Glutamatergic neuron (in vitro differentiated cells): ENCODE measurements around the gene ZBTB21. TPM values are rescaled to one million over a fixed set of nuclear protein-coding genes. Genes with fewer than 3 reads are reported as not detected.

Experiments used
- DNase-seq: peaks from one replicate; pipeline ENCODE4 v3.0.0; 2022
- H3K27ac Mint-ChIP-seq: one replicate; pipeline ENCODE4 v1.8.0; 2020; ENCODE audit warnings: mild to moderate bottlenecking, mixed read lengths, inconsistent platforms; ENCODE audit not compliant: unreplicated experiment
- H3K27me3 Mint-ChIP-seq: one replicate; pipeline ENCODE4 v1.8.0; 2020; ENCODE audit warnings: mild to moderate bottlenecking, moderate library complexity, mixed read lengths, inconsistent platforms; ENCODE audit not compliant: unreplicated experiment
- H3K36me3 Mint-ChIP-seq: one replicate; pipeline ENCODE4 v1.8.0; 2020; ENCODE audit warnings: mild to moderate bottlenecking, mixed read lengths, inconsistent platforms; ENCODE audit not compliant: unreplicated experiment
- H3K4me1 Mint-ChIP-seq: one replicate; pipeline ENCODE4 v1.8.0; 2020; ENCODE audit warnings: mild to moderate bottlenecking, low read depth, mixed read lengths, inconsistent platforms; ENCODE audit not compliant: unreplicated experiment
- H3K4me3 Mint-ChIP-seq: one replicate; pipeline ENCODE4 v1.8.0; 2020; ENCODE audit warnings: mild to moderate bottlenecking, mixed read lengths, inconsistent platforms; ENCODE audit not compliant: unreplicated experiment
- H3K9me3 Mint-ChIP-seq: one replicate; pipeline ENCODE4 v1.8.0; 2020; ENCODE audit warnings: mild to moderate bottlenecking, moderate library complexity, mixed read lengths, inconsistent platforms; ENCODE audit not compliant: unreplicated experiment
- total RNA-seq: library from RNA; stranded (reverse); fragmentation: NEBNext Ultra II Directional; extraction: Animal tissue kit (Norgen Biotek cat#: 25700); gene quantifications from one replicate; pipeline ENCODE4 v1.2.1, GENCODE V29; 2021; ENCODE audit not compliant: unreplicated experiment
- TF ChIP-seq, protein P1 (sequence below): fragments of 200-600 bp; sonication (generic); IDR thresholded peaks from one replicate; pipeline ENCODE4 v1.5.0; 2021; ENCODE audit not compliant: partially characterized antibody, unreplicated experiment

ZBTB21 gene
- total RNA-seq, 1 donor from 2014 or later, result 21.2 TPM

DNA sequence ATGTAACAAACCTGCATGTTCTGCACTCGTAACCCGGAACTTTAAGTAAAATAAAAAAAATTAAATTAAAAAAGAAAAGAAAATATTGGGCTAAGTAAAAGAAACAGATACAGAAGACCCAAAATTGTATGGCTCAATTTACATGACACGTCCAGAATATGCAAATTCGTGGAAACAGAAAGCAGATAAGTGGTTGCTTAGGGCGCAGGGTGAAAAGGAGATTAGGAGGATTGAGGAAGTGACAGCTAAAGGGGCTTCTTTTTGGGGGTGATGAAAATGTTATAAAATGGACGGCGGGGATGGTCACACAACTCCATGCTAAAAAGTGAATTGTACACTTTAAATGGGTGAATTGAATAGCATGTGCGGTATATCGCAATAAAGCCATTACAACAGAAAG lies 27.4 kb upstream of the ZBTB21 start:
- TF ChIP-seq, protein P1, sequence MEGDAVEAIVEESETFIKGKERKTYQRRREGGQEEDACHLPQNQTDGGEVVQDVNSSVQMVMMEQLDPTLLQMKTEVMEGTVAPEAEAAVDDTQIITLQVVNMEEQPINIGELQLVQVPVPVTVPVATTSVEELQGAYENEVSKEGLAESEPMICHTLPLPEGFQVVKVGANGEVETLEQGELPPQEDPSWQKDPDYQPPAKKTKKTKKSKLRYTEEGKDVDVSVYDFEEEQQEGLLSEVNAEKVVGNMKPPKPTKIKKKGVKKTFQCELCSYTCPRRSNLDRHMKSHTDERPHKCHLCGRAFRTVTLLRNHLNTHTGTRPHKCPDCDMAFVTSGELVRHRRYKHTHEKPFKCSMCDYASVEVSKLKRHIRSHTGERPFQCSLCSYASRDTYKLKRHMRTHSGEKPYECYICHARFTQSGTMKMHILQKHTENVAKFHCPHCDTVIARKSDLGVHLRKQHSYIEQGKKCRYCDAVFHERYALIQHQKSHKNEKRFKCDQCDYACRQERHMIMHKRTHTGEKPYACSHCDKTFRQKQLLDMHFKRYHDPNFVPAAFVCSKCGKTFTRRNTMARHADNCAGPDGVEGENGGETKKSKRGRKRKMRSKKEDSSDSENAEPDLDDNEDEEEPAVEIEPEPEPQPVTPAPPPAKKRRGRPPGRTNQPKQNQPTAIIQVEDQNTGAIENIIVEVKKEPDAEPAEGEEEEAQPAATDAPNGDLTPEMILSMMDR, result no peak
- Mint-ChIP-seq H3K4me1 (peaks cover 4% of the 10 kb centered on the region), H3K27me3 (peaks cover 9% of the 10 kb centered on the region), H3K9me3 (peaks cover 4% of the 10 kb centered on the region), H3K4me3 (no peak overlapping the region), H3K36me3 (no peaks in the 10 kb centered on the region), H3K27ac (no peak overlapping the region)
- no peak for DNase-seq

DNA sequence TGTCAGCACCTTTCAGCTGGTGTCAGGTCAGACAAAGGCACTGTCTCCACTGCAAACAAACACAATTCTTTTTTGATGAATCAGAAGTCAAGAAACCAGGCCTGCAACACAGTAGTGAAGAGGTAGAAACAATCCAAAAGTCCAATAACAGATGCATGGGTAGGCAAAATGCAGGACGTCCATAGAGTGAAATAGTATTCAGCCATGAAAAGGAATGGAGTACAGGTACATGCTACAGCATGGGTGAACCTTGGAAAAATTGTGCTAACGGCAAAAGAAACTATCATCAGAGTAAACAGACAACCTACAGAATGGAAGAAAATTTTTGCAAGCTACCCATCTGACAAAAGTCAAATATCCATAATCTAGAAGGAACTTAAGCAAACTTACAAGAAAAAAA lies 26.2 kb upstream of the ZBTB21 start:
- peaks cover 4% of the 10 kb centered on the region for H3K4me1 Mint-ChIP-seq
- TF ChIP-seq, protein P1, result no peak
- H3K4me3 Mint-ChIP-seq, result no peak overlapping the region
- no peak overlapping the region for H3K27ac Mint-ChIP-seq
- H3K36me3 Mint-ChIP-seq, result no peaks in the 10 kb centered on the region
- DNase-seq, result no peak
- peaks cover 9% of the 10 kb centered on the region for H3K27me3 Mint-ChIP-seq
- peaks cover 4% of the 10 kb centered on the region for H3K9me3 Mint-ChIP-seq

DNA sequence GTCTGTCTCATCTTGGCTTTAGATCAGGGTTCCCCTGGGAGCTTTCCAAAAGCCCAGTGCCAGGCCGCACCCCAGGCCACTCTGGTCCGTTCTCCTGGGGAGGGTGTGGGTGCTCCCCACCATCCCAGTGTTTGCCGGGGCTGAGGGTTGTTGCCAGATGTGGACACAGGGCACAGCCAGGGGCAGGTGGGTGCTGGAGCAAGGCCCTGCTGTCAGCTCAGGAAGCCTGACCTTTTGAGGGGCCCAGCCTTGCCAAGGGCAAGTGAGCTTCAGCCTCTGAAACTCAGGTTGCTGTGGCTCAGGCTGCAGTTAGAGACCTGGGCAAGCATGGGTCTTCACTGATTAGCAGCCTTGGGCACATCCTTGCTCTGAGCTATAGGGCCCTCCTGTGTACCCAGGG lies 22.8 kb upstream of the ZBTB21 start:
- TF ChIP-seq, protein P1, result no peak
- no peak overlapping the region for H3K27ac Mint-ChIP-seq
- H3K4me1 Mint-ChIP-seq, result peaks cover 2% of the 10 kb centered on the region
- no peak for DNase-seq
- H3K27me3 Mint-ChIP-seq, result peaks cover 4% of the 10 kb centered on the region
- H3K4me3 Mint-ChIP-seq, result no peak overlapping the region
- no peaks in the 10 kb centered on the region for H3K9me3 Mint-ChIP-seq
- no peaks in the 10 kb centered on the region for H3K36me3 Mint-ChIP-seq

DNA sequence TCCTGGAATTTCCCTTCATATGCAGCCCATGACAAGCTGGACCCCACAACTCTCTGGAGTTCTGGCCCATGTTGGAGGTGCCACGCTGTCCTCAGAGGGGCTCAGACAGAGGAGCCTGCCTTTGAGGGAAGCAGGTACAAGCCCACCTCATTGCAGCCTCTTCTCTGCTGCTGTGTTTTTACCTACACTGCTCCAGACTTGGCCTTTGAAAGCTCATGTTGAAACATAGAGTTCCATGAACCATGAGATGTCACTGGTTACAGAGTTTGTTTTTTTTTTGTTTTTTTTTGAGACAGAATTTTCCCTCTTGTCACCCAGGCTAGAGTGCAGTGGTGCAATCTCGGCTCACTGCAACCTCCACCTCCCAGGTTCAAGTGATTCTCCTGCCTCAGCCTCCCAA lies 22.1 kb upstream of the ZBTB21 start:
- no peak overlapping the region for H3K4me3 Mint-ChIP-seq
- no peak for DNase-seq
- H3K9me3 Mint-ChIP-seq, result no peaks in the 10 kb centered on the region
- no peak overlapping the region for H3K27ac Mint-ChIP-seq
- TF ChIP-seq, protein P1, result no peak
- peaks cover 2% of the 10 kb centered on the region for H3K4me1 Mint-ChIP-seq
- peaks cover 4% of the 10 kb centered on the region for H3K27me3 Mint-ChIP-seq
- H3K36me3 Mint-ChIP-seq, result no peaks in the 10 kb centered on the region

DNA sequence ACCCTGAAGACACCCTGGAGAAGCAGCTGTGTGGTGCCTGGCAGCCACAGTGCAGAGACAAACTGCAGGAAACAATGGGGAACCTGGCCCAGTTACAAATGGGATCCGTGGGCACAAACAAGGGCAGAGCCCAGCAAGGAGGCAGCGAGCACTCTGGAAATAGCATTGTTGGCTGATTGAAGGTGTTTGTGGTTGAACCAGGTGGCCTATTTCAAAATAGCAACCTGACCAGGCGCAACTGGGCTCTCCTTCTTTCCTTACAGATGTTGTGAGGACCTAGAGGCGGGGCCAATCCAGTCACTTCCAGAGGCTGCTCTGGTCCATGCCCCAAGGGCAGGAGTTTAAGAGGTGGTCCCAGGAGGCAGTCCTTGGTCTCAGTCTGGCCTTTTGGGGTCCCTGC lies 21.7 kb upstream of the ZBTB21 start:
- no peak for DNase-seq
- H3K27me3 Mint-ChIP-seq, result peaks cover 6% of the 10 kb centered on the region
- no peaks in the 10 kb centered on the region for H3K36me3 Mint-ChIP-seq
- no peaks in the 10 kb centered on the region for H3K9me3 Mint-ChIP-seq
- H3K4me3 Mint-ChIP-seq, result no peak overlapping the region
- no peak overlapping the region for H3K27ac Mint-ChIP-seq
- H3K4me1 Mint-ChIP-seq, result peaks cover 2% of the 10 kb centered on the region
- TF ChIP-seq, protein P1, result no peak
